OCI-LY7 (cell line): ENCODE measurements around the gene SLC8B1.

ENCODE experiments used
- CTCF ChIP-seq: fragments of 200-600 bp; sonication (generic); conservative IDR thresholded peaks from 2 replicates; pipeline ENCODE4 v1.5.1; 2014; ENCODE audit warnings: mild to moderate bottlenecking, antibody characterized with exemption, low read length, moderate library complexity, mixed read lengths
- EZH2phosphoT487 ChIP-seq: fragments of 200-600 bp; sonication (generic); IDR thresholded peaks from 2 replicates; pipeline ENCODE4 v1.6.1; 2018; ENCODE audit warnings: low read depth, borderline replicate concordance, mild to moderate bottlenecking, mixed run types, antibody characterized with exemption, low read length, moderate library complexity, mixed read lengths

- TF ChIP-seq CTCF, result no peak
- TF ChIP-seq EZH2phosphoT487, result no peak
Observed at GRCh38 chr12:113269257-113269943, 65.5 kb downstream of the SLC8B1 start.
